Heart right ventricle (tissue), 16 donors: ENCODE results near the gene HNF4A. TPM values are rescaled to one million over a fixed set of nuclear protein-coding genes. Genes with fewer than 3 reads are reported as not detected.

Source experiments
- ATAC-seq, 8 donors: fragments of 200-7000 bp; cut with Tn5 transposase; one replicate each; pipeline ENCODE4 v1.9.1; 2020; ENCODE audit warnings: mild to moderate bottlenecking in 8 of 8, moderate library complexity in 8 of 8, moderate number of reproducible peaks in 1 of 8
- DNase-seq, 2 donors: peaks; one replicate each; pipeline ENCODE4 v3.0.0-alpha.2; 2020
- H3K27ac ChIP-seq, 10 donors: fragments of 200-600 bp; sonication (generic) in 2 of 10; one replicate each; pipeline versions ENCODE4 v1.5.0 to v1.8.0; 2020 to 2022; ENCODE audit warnings: mild to moderate bottlenecking in 3 of 10
- H3K27me3 ChIP-seq, 7 donors: fragments of 200-600 bp; one replicate each; pipeline ENCODE4 v1.8.0; 2021 to 2022; ENCODE audit warnings: mild to moderate bottlenecking in 2 of 7
- H3K36me3 ChIP-seq, 9 donors: fragments of 200-600 bp; sonication (generic) in 1 of 9; one replicate each; pipeline versions ENCODE4 v1.5.0 to v1.8.0; 2020 to 2022; ENCODE audit warnings: mild to moderate bottlenecking in 2 of 9
- H3K4me1 ChIP-seq, 9 donors: fragments of 200-600 bp; sonication (generic) in 1 of 9; one replicate each; pipeline versions ENCODE4 v1.5.0 to v1.8.0; 2020 to 2022; ENCODE audit warnings: mild to moderate bottlenecking in 4 of 9
- H3K4me3 ChIP-seq, 10 donors: fragments of 200-600 bp; sonication (generic) in 2 of 10; one replicate each; pipeline versions ENCODE4 v1.5.0 to v1.8.0; 2020 to 2022; ENCODE audit warnings: mild to moderate bottlenecking in 7 of 10, moderate library complexity in 2 of 10
- H3K9me3 ChIP-seq, 11 donors: fragments of 200-600 bp in 10 of 11; sonication (generic) in 2 of 11; one replicate each; pipeline versions ENCODE4 v1.5.0 to v1.8.0; 2013 to 2022; ENCODE audit warnings: mild to moderate bottlenecking in 2 of 11, control low read depth in 1 of 11, moderate library complexity in 1 of 11
- WGBS, 2 donors: extraction: QIAGEN DNeasy Blood & Tissue Kit; methylation state at CpG; one replicate each; pipeline ENCODE4 v1.1.7; 2013; ENCODE audit warnings: inconsistent platforms in 1 of 2; 5-methylcytosine and 5-hydroxymethylcytosine counted together
- intact Hi-C, 10 donors: fragments of 100-400 bp; cut with DNase I; formaldehyde crosslinking; loops; one replicate each; pipeline versions ENCODE4 v1.11.1 to v1.14.2; 2022
- long read RNA-seq, 3 donors: library from polyadenylated mRNA; unstranded; transcript quantifications; one replicate each; pipeline ENCODE4 v2.0.0, GENCODE V29; 2020 to 2021
- polyA plus RNA-seq, 2 donors: library from polyadenylated mRNA; stranded (reverse); fragments of 200-250 nt; gene quantifications; one replicate each; pipeline ENCODE4 v1.2.3, GENCODE V29; 2013
- total RNA-seq, 10 donors: library from RNA; stranded (reverse); fragmentation: NEBNext Ultra II Directional in 3 of 10; extraction: Animal tissue kit (Norgen Biotek cat#: 25700) in 3 of 10; gene quantifications; one replicate each; pipeline versions ENCODE4 v1.2.1 to v1.2.4, GENCODE V29; 2021 to 2023
- TF ChIP-seq, protein P1 (sequence below), 9 donors: fragments of 200-600 bp; sonication (generic) in 2 of 9; IDR thresholded peaks; one replicate each; pipeline versions ENCODE4 v1.5.0 to v1.8.0; 2021 to 2022; ENCODE audit warnings: antibody characterized with exemption in 9 of 9, mild to moderate bottlenecking in 5 of 9, moderate library complexity in 1 of 9
- donor health status: Arrhythmogenic right ventricular cardiomyopathy.
- donor health status: ischemic (EF 13 %, LVEDD 7.1; RV severe dilation, severe dysfunction).
- donor health status: healthy with polysubstance abuse.
- donor health status: DM: no; HTN: yes; CAD: no.
- donor health status: DM: no; HTN: no; CAD: no.
- donor health status: ischemic (EF 25% LVEDD 6.9; RV normal size, moderate dysfunction).
- donor health status: ischemic (EF 25% LVEDD 5.7; RV mildly dilated, moderate dysfunction).
- donor health status: healthy.
- donor health status: DM: yes; HTN: yes; CAD: no.
- donor health status: Ischemic cardiomyopathy.
- donor health status: ischemic (EF 35%, LVEDD 5.7; RV mildly dilated, moderate dysfunction).
- donor health status: nonischemic (EF 11% LVEDD 7.7; RV severe dilation, severe dysfunction).
- donor health status: DM: yes; HTN: yes; CAD: no.
- donor health status: PGD.
- donor health status: ischemic (EF 29% LVEDD 5.4; RV normal size, mild dysfunction).
- donor health status: nonischemic (EF 23%, LVEDD 6.1; RV moderate dilation, normal function).

Gene HNF4A
- total RNA-seq (not detected), polyA plus RNA-seq (under 1 TPM in 1 of 2 donors, not detected in 1; under 0.01 TPM)
- long read RNA-seq, donor 1 = 0 reads
- long read RNA-seq, donor 2 = 0 reads
- long read RNA-seq, donor 3 = 0 reads

GRCh38 chr20:44355498-44356352 lies at the start of gene HNF4A:
HNF4A (plus strand) TSS chr20:44355699; CDS start chr20:44355805, 106 bp downstream.
- peaks cover 0 to 23% (median 0%) of the 10 kb centered on the region in 7 donors for H3K27me3 ChIP-seq
- DNase-seq (no peak), ATAC-seq (peak in 1 of 8 donors; percentile 11)
- TF ChIP-seq, protein P1, sequence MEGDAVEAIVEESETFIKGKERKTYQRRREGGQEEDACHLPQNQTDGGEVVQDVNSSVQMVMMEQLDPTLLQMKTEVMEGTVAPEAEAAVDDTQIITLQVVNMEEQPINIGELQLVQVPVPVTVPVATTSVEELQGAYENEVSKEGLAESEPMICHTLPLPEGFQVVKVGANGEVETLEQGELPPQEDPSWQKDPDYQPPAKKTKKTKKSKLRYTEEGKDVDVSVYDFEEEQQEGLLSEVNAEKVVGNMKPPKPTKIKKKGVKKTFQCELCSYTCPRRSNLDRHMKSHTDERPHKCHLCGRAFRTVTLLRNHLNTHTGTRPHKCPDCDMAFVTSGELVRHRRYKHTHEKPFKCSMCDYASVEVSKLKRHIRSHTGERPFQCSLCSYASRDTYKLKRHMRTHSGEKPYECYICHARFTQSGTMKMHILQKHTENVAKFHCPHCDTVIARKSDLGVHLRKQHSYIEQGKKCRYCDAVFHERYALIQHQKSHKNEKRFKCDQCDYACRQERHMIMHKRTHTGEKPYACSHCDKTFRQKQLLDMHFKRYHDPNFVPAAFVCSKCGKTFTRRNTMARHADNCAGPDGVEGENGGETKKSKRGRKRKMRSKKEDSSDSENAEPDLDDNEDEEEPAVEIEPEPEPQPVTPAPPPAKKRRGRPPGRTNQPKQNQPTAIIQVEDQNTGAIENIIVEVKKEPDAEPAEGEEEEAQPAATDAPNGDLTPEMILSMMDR (IDR thresholded peaks at IDR 0.05) = no peak
- no peaks in the 10 kb centered on the region for H3K9me3 ChIP-seq
- H3K27ac ChIP-seq = no peak within 1 kb of the TSS
- H3K4me1 ChIP-seq = peaks cover 0 to 12% (median 0%) of the 10 kb centered on the region in 9 donors
- no peak within 1 kb of the TSS for H3K4me3 ChIP-seq
- intact Hi-C loops = no loop called here
- WGBS, 2 donors = 82 to 83% methylated on average over 40 of the region's 40 CpGs
- no peaks in the 10 kb centered on the region for H3K36me3 ChIP-seq

DNA sequence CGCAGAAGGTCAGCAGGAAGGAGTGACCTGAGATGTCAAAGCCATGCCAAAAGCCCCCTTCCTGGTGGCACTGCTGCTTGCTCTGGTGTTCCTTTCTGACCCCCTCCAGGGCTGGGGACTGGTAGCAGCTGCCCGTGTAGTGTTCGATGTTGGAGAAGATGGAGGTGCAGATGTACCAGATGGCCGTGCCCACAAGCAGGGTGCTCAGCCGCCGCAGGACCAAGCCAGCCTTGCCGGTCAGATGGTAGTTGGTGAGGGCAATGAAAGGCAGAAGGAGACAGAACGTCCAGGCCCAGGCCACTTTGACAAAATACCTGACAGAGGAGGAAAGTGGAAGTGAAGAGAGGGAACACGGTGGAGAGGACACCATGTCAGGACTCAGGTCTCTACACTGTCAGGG lies 48.6 kb upstream of the HNF4A start:
- ATAC-seq = peak in 1 of 8 donors; percentile 2
- Histone ChIP-seq H3K4me3 (no peak overlapping the region), H3K36me3 (peaks cover 0 to 19% (median 4%) of the 10 kb centered on the region in 9 donors), H3K27ac (peak overlapping the region in 8 of 10 donors; percentile 53 to 78 (median 66)), H3K4me1 (peaks cover 0 to 82% (median 35%) of the 10 kb centered on the region in 9 donors), H3K9me3 (no peaks in the 10 kb centered on the region), H3K27me3 (no peaks in the 10 kb centered on the region)
- no peak for DNase-seq
- TF ChIP-seq, protein P1 (IDR thresholded peaks at IDR 0.05) = no peak
- intact Hi-C loops = loop anchor here in 1 of 10 donors (10.0 kb wide), 1 partner anchor 192 kb away; no protein-coding TSS in a partner anchor
- 77 to 80% methylated on average over 9 of the region's 9 CpGs for WGBS, 2 donors

DNA sequence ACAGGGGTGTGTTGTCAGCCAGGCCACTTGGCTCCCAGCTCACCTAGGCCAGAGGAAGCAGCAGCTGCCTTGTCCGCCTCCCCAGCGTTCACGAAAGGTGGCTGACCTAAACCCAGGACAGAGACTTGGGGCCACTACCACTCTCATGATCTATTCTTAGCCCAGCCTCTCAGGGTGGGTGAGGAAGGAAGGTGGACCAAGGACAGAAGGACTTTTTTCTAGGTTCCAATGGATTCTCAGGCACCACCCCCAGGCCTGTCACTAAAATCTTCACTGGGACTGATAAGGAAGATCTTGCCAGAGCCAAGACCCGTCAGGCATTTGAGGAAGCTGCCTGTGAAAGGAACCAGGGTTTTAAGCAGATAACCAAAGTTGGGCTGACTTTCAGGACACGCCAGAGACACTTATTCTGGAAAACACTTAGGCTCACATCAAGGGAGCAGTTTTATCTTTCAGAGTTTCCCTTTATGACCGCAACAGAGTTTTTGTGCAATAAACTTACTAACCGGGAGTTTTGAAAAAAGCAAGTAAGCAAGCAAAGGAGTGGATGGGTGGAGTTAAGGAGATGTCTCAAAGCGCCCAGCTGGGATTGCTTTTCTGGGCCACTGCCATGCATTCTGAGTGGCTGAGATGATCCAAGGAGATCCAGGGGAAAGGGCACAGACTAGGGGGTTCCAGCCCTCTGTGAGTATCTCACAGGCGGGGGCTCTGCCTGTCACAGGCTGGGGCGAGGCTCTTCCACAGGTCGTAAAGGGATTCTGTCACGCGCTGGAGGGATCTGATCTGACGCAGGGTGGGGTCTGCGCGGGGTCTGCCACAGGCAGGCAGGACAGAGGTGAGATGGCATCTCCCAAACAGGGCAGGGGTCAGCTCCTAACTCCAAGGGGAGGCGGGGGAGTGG lies 45.5 kb upstream of the HNF4A start:
- WGBS, 2 donors = 6 to 10% methylated on average over 17 of the region's 17 CpGs
- peaks cover 0 to 52% (median 24%) of the 10 kb centered on the region in 9 donors for H3K4me1 ChIP-seq
- peak overlapping the region; percentile 57 to 97 (median 79) for H3K4me3 ChIP-seq
- H3K27ac ChIP-seq = peak overlapping the region; percentile 79 to 92 (median 86)
- H3K27me3 ChIP-seq = no peaks in the 10 kb centered on the region
- TF ChIP-seq, protein P1 (IDR thresholded peaks at IDR 0.05) = no peak
- H3K36me3 ChIP-seq = peaks cover 0 to 19% (median 4%) of the 10 kb centered on the region in 9 donors
- peak; percentile 21 to 72 (median 64) for ATAC-seq
- no peaks in the 10 kb centered on the region for H3K9me3 ChIP-seq
- peak; percentile 45 to 54 for DNase-seq
- intact Hi-C loops = loop anchor here (2.0 to 10.0 kb wide), 10 partner anchors 75 to 292 kb away; partner anchors contain the start of gene TTPAL (in 1 of the 10)
